ENCODE results near the gene CTNNBIP1.

Gene CTNNBIP1

DNA sequence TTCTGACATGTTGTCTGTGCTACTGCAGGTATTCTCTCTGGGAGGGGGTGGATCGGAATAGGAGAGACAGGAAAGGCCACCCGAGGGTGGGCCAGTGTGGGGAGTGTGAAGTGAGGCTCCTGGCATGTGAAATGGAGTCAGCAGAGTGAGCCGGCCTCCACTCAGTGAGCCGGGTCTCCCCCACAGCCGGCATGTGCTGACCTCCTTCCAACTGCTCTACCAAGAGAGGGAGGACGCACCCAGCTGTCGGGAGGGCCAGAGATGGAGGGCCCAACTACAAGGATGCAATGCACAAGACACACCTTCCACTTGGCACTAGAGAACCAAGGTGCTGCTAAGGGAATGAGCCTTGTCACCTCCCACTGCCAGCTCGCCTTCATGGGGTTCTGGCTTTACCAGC lies 58.1 kb downstream of the CTNNBIP1 start:
- no peak for ATAC-seq

DNA sequence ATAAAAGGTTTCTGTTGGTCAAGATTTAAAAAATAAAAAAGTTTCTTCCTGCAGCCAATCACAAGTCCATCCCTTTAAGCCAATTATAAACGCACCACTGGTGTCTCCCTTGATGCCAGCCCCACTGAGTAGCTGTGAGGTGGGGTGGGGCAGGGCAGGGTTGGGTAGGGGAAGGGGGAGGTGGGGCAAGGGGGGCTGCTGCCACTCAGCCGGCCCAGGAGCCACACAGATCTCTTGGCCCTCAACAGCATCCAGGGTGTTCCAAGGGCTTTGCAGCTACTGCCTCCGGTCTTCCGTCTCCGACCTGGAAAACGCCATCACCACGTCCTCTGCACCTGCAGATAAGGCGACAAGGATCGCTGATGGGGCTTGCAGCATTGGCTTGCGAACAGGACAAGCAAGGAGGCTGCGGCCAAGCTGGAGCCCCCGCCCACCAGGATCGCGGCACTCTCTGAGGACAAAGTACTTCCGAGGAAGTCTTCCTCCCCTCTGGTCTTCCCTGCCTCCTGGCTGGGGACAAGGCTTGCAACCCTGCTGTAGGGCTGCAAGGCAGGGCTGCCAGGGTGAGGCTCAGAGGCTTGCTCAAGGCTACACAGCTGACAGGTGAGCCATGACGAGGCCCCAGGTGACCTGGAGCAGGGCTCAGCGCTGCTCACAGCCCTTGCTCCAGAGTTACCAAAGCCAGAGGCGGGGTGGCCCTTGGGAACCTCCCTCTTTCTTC lies 59.5 kb downstream of the CTNNBIP1 start:
- no peak for ATAC-seq

DNA sequence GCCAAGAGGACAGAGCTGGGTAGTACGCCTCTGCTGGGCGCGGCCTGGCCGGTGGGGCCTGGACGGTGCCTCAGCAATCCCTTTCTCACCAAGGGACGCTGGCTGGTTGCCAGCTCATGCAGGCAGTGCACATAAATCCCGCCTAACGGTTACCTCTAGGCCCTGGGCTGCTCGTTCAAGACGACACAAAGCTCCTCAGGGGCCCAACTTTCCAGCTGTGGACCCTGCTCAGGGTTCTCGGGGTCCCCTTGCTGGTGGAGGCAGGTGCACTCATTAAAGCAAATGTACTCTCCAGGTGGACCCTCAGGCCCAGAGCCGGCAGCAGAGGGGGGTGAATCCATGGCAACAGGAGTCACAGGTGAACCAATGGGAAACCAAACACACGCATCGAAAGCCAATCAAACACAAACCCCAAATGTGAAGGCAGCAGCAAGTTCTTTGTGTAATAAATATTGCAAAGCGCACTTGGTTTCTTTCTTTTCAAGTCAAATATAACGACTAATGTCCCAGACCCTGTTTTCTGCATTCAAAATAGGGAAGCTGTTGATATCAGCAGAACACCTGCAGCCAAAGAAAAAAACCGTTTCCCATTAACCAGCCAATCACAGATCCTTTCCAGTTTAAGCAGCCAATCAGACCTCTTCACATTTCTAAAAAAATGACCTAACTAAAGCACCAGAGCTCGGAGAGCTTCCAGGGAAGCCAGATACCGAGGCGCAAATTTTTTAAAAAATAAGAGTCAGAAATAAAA lies 60.2 kb downstream of the CTNNBIP1 start:
- peak in 1 of 2 donors; percentile 33 for ATAC-seq

DNA sequence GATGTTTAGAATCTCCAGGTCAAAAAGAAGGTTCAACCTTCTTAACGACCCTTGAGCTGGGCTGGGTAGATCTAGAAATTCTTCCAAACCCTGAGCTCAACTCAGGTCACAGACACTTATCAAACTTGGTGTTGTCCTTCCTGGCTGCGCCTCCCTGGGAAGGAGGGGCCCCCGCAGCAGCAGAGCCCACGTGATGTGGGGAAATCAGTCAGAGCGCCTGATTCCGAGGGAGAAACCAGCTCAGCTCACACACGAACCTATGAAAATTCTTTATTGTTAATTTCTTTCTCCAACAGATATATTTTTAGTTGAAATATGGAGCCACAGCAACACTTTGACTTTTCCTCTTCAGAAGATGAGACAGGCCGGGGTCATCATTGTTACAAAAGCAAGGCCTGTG lies 62.0 kb downstream of the CTNNBIP1 start:
- no peak for ATAC-seq

DNA sequence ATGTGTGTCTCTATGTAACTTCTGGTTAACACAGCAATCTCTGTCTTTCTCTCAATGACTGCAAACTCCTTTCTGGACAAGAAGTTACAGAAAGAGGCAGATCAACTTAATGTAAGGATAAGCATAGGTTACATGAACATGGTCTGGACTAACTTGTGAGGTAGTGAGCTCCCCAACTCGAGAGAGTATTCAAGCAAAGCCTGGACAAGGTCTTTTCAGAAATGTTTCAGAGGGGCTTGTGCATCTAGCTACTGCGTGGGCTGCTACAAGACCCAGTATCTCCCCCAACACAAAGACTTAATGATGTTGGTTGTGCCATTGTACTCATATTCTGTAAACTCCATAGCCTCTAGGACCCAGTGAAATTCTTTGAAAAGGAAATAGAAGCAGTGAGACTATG lies 62.8 kb downstream of the CTNNBIP1 start:
- ATAC-seq, result no peak

DNA sequence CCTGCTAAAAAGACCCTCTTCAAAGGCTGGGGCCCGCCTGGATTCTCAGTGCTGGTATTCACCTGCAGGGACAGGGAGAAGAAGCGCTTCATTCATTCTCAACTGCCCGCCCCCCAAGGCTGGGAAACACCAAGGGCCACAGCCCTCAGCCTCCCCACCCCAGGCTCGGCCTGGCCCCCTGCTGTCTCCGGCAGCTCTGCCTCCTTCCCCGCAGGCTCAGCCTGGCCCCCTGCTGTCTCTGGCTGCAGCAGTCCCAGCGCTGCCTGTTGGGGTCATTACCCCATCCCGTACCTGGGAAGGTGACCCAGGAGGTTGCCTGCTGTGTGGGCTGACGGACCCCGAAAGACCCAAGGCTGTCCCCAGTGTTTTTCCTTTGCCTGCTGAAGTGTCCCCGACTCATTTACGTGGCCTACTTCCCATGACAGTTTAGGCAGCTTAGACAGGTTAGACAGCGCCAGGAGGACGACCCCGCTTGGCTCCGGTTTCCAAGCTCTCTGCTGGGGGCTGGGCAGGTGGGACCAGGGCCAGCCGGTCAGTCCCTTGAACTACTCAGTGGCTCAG lies 63.4 kb downstream of the CTNNBIP1 start:
- ATAC-seq, result no peak

DNA sequence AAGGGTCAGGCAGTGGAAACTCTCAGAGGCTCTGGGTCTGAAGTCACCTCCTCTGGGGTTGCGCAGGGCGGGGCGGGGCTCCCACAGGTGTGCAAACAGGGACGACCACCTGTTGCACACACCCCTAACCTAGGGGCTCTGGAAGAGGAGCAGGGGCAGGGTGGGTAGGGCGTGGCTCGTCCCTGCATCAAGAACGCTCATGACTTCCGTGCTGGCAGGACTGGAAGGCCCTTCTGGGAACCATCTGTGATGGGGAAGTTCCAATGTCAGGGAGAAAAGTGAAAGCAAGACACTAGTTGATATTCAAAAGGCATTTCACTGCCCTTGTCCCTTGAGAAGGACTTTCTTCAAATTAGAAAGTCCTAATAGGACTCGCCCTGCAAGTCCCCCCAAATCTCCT lies 64.2 kb downstream of the CTNNBIP1 start:
- ATAC-seq, result no peak

- no peak for ATAC-seq
Observed at GRCh38 chr1:9844756-9845155, 65.3 kb downstream of the CTNNBIP1 start.

- no peak for ATAC-seq
Observed at GRCh38 chr1:9844106-9844505, 66.0 kb downstream of the CTNNBIP1 start.

GRCh38 chr1:9843576-9843945 lies 66.5 kb downstream of the CTNNBIP1 start:
- no peak for ATAC-seq

GRCh38 chr1:9842781-9843575 lies 67.1 kb downstream of the CTNNBIP1 start:
- ATAC-seq, result no peak

- no peak for ATAC-seq
Observed at GRCh38 chr1:9842073-9842711, 67.9 kb downstream of the CTNNBIP1 start.

DNA sequence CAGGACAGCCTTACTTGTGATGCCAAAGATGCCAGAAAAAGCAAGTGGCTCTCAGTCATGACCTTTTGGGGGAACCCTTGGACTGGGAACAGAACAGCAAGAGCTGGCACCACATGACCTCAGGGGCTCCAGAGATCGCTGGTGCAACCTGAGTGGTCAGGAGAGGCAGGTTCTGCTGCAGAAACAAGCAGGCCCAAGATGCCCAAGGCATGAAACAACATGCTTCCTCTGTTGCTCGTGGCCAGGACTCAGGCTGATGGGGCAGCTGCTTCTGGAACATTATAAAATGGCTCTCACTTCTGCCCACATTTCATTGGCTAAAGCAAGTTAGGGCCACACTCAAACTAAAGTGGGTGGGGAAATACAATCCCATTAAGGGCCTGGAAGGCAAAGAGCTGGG lies 68.6 kb downstream of the CTNNBIP1 start:
- ATAC-seq, result no peak

DNA sequence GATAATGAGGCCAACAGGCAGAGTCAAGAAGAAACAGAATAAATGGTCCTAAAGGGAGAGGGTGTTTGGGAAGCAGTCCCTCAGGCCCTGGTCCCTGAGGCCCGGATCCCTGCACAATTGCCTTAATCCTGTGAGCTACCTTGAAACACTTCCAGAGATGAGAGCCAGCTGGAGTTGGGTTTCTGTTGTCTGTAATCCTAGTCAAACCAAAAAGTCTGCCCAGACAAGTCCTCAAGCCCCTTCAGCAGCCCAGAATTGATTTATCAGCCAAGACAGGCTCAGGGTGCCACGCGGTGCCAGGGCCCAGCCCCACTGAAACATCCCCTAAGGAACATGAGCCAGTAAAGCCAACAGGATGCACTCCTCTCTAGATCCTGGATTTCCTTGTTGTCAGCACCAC lies 69.9 kb downstream of the CTNNBIP1 start:
- no peak for ATAC-seq

DNA sequence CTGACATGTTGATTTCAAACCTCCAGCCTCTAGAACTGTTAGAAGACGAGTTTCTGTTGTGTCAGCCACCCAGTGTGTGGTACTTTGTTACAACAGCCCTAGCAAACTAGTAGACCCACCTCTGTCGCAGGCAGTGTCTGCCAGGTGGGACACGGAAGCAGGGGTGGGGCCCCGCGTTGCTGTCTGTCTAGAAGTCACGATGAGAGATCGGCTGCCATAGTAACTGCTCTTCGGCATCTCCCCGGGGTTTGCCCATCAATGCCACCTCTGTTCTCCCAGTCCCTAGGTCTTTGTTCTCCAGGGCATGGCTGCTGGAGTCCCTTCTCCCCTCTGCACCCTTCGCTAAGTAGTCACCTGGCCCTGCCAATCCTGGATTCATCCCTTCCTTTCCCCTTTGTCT lies 71.1 kb downstream of the CTNNBIP1 start:
- no peak for ATAC-seq

- ATAC-seq, result no peak
Observed at GRCh38 chr1:9836632-9836960, 73.5 kb downstream of the CTNNBIP1 start.

- no peak for ATAC-seq
Observed at GRCh38 chr1:9835758-9836631, 74.1 kb downstream of the CTNNBIP1 start.

DNA sequence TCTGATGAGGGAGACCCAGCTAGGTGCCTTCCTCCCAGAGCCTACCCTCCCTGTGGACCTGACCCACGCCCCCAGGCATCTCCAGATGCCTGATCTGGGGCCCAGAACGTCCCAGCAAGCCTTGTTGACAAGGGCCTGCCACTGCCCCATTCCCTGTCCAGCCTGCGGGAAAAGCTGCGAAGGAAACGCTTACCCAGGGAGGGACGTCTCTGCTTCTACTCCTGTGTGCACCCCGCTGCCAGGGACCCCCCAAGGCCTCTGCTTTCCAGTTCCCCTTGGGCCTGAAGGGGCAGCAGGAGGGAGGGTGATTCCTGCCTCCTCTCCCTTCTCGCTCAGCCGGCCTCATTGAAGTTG lies 74.7 kb downstream of the CTNNBIP1 start:
- no peak for ATAC-seq

DNA sequence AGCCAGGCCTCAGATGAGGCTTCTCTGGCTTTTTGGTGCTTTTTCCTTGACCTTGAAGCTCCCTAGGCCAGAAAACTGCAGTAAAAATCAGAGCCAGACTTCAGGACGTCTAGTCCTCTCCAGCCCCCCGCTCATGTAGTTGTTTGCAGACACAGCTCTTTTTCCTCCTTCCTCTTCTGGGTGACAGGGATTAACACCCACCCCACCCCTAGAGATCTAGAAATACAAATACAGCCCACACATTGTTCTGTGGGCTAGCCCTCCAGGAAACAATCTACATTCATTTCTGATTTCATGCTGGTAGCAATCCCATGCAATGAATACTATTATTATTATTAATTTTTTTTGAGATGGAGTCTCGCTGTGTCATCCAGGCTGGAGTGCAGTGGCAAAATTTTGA lies 76.4 kb downstream of the CTNNBIP1 start:
- no peak for ATAC-seq

- no peak for ATAC-seq
Observed at GRCh38 chr1:9827558-9828185, 82.4 kb downstream of the CTNNBIP1 start.

- ATAC-seq, result no peak
Observed at GRCh38 chr1:9826616-9827015, 83.5 kb downstream of the CTNNBIP1 start.

GRCh38 chr1:9826087-9826486 lies 84.0 kb downstream of the CTNNBIP1 start:
- no peak for ATAC-seq

Data from activated CD4-positive, CD25-positive, alpha-beta regulatory T cell treated with anti-CD3 and anti-CD28 coated beads, Interleukin-2, amount 50 U/mL, for 24 hours (primary cell).